CD4-positive, alpha-beta T cell (primary cell): ENCODE data around the gene MEIS1. TPM values are rescaled to one million over a fixed set of nuclear protein-coding genes. Genes with fewer than 3 reads are reported as not detected.

Experiments
- ATAC-seq: fragments of 200-7000 bp; cut with Tn5 transposase; one replicate; pipeline ENCODE4 v1.10.0; 2022; ENCODE audit warnings: mild to moderate bottlenecking; ENCODE audit not compliant: poor library complexity
- CTCF ChIA-PET: fragments of 350-600 bp; sonication (Branson Sonifier 250); formaldehyde crosslinking; loops from one replicate; lab custom pipeline; 2021; ENCODE audit warnings: antibody characterized with exemption, inconsistent platforms; lab: Charles Lee
- POLR2A ChIA-PET: fragments of 350-600 bp; sonication (Branson Sonifier 250); formaldehyde crosslinking; loops from one replicate; lab custom pipeline; 2021; ENCODE audit warnings: antibody characterized with exemption, inconsistent platforms; lab: Charles Lee
- DNase-seq, 14 experiments: peaks; one replicate each; pipeline ENCODE4 v3.0.0-alpha.2; 2013 to 2020; ENCODE audit warnings: mixed read lengths in 2 of 14
- H3K27ac ChIP-seq, 2 donors: one replicate each; pipeline versions ENCODE4 v1.5.1 to v1.7.0; 2013; ENCODE audit warnings: low read length in 2 of 2, low read depth in 1 of 2, mild to moderate bottlenecking in 1 of 2
- H3K27me3 ChIP-seq, 2 experiments: 1 replicate in 1 of 2; 2 replicates in 1 of 2; pipeline versions ENCODE4 v1.6.1 to v1.7.0; 2013; ENCODE audit warnings: low read length in 2 of 2, control low read depth in 1 of 2, mild to moderate bottlenecking in 1 of 2, moderate library complexity in 1 of 2; ENCODE audit not compliant: insufficient read depth in 2 of 2, control insufficient read depth in 1 of 2
- H3K36me3 ChIP-seq: one replicate; pipeline ENCODE4 v1.6.1; 2013; ENCODE audit warnings: low read length, control low read depth; ENCODE audit not compliant: insufficient read depth
- H3K4me1 ChIP-seq: one replicate; pipeline ENCODE4 v1.6.1; 2013; ENCODE audit warnings: low read length, control low read depth; ENCODE audit not compliant: insufficient read depth
- H3K4me3 ChIP-seq: one replicate; pipeline ENCODE4 v1.5.1; 2013; ENCODE audit warnings: mild to moderate bottlenecking, low read length, moderate library complexity
- H3K9me3 ChIP-seq, 2 experiments: 1 replicate in 1 of 2; 2 replicates in 1 of 2; pipeline versions ENCODE4 v1.6.1 to v1.7.0; 2013; ENCODE audit warnings: low read length in 2 of 2, mild to moderate bottlenecking in 2 of 2, control low read depth in 1 of 2, moderate library complexity in 1 of 2; ENCODE audit not compliant: control insufficient read depth in 1 of 2, insufficient read depth in 1 of 2
- H3K27ac Mint-ChIP-seq: one replicate; pipeline ENCODE4 v1.8.0; 2020; ENCODE audit warnings: mixed read lengths
- H3K27me3 Mint-ChIP-seq: one replicate; pipeline ENCODE4 v1.8.0; 2021; ENCODE audit warnings: mixed read lengths
- H3K36me3 Mint-ChIP-seq: one replicate; pipeline ENCODE4 v1.8.0; 2021; ENCODE audit warnings: low read depth, mixed read lengths
- H3K4me1 Mint-ChIP-seq: one replicate; pipeline ENCODE4 v1.8.0; 2021; ENCODE audit warnings: low read depth, mixed read lengths
- H3K4me3 Mint-ChIP-seq: one replicate; pipeline ENCODE4 v1.8.0; 2020; ENCODE audit warnings: mild to moderate bottlenecking, mixed read lengths
- H3K9me3 Mint-ChIP-seq: one replicate; pipeline ENCODE4 v1.8.0; 2020; ENCODE audit warnings: mixed read lengths
- CTCF ChIP-seq: fragments of 200-600 bp; IDR thresholded peaks from one replicate; pipeline ENCODE4 v1.8.0; 2022; ENCODE audit warnings: antibody characterized with exemption, mild to moderate bottlenecking
- intact Hi-C, 2 experiments: fragments of 100-400 bp; cut with DNase I in 1 of 2; cut with micrococcal nuclease in 1 of 2; formaldehyde crosslinking; loops; one replicate each; pipeline versions ENCODE4 v1.15.1 to v1.9.0; 2023 to 2025; cut with DNase I, micrococcal nuclease
- total RNA-seq, 174 experiments: library from RNA in 2 of 174; stranded (reverse) in 2 of 174; gene quantifications; one replicate each; pipeline ENCODE4 v1.2.3 and lab custom pipeline; 2021 to 2026

Gene MEIS1
- total RNA-seq, 2 experiments from 2014 or later = not detected

- no peak for TF ChIP-seq CTCF
- Histone ChIP-seq H3K36me3 (no peaks in the 10 kb centered on the region), H3K27ac (no peak overlapping the region), H3K9me3 (peaks cover 0 to 3% of the 10 kb centered on the region in 2 experiments), H3K27me3 (no peaks in the 10 kb centered on the region), H3K4me1 (no peaks in the 10 kb centered on the region), H3K4me3 (no peak overlapping the region)
- Mint-ChIP-seq H3K4me1 (no peaks in the 10 kb centered on the region), H3K27ac (no peak overlapping the region), H3K27me3 (peaks cover 4% of the 10 kb centered on the region), H3K9me3 (no peaks in the 10 kb centered on the region), H3K4me3 (no peak overlapping the region), H3K36me3 (no peaks in the 10 kb centered on the region)
- ATAC-seq (no peak), DNase-seq (no peak)
- intact Hi-C loops = no loop called here
- ChIA-PET POLR2A (no interaction called here), CTCF (no interaction called here)
These were observed 71.3 kb downstream of the MEIS1 start for GRCh38 chr2:66506265-66506664.

- no peaks in the 10 kb centered on the region for H3K36me3 Mint-ChIP-seq
- no peak for TF ChIP-seq CTCF
- no peaks in the 10 kb centered on the region for H3K27me3 ChIP-seq
- H3K4me1 Mint-ChIP-seq = no peaks in the 10 kb centered on the region
- H3K4me3 Mint-ChIP-seq = no peak overlapping the region
- no peaks in the 10 kb centered on the region for H3K4me1 ChIP-seq
- peaks cover 4% of the 10 kb centered on the region for H3K27me3 Mint-ChIP-seq
- H3K36me3 ChIP-seq = no peaks in the 10 kb centered on the region
- no peak overlapping the region for H3K27ac Mint-ChIP-seq
- no peak overlapping the region for H3K27ac ChIP-seq
- no peak for DNase-seq
- CTCF ChIA-PET = no interaction called here
- peaks cover 0 to 3% of the 10 kb centered on the region in 2 experiments for H3K9me3 ChIP-seq
- ATAC-seq = no peak
- no peaks in the 10 kb centered on the region for H3K9me3 Mint-ChIP-seq
- intact Hi-C loops = no loop called here
- POLR2A ChIA-PET = no interaction called here
- no peak overlapping the region for H3K4me3 ChIP-seq
These were observed 72.8 kb downstream of the MEIS1 start for GRCh38 chr2:66507673-66508201.

- no peak overlapping the region for H3K4me3 Mint-ChIP-seq
- no peaks in the 10 kb centered on the region for H3K36me3 Mint-ChIP-seq
- peaks cover 4% of the 10 kb centered on the region for H3K27me3 Mint-ChIP-seq
- H3K4me1 ChIP-seq = no peaks in the 10 kb centered on the region
- no peaks in the 10 kb centered on the region for H3K4me1 Mint-ChIP-seq
- H3K9me3 ChIP-seq = peaks cover 0 to 3% of the 10 kb centered on the region in 2 experiments
- no peaks in the 10 kb centered on the region for H3K36me3 ChIP-seq
- no peak overlapping the region for H3K4me3 ChIP-seq
- no peak for TF ChIP-seq CTCF
- no peak overlapping the region for H3K27ac Mint-ChIP-seq
- ATAC-seq = no peak
- no peak overlapping the region for H3K27ac ChIP-seq
- no peaks in the 10 kb centered on the region for H3K9me3 Mint-ChIP-seq
- no peak for DNase-seq
- intact Hi-C loops = no loop called here
- no peaks in the 10 kb centered on the region for H3K27me3 ChIP-seq
- POLR2A ChIA-PET = no interaction called here
- CTCF ChIA-PET = no interaction called here
These were observed 73.7 kb downstream of the MEIS1 start for GRCh38 chr2:66508484-66509071.
